HepG2 (cell line): Measurements from ENCODE around the gene PMVK. TPM values are rescaled to one million over a fixed set of nuclear protein-coding genes. Genes with fewer than 3 reads are reported as not detected.

ENCODE experiments used
- BCL3 ChIP-seq: sonication (generic); formaldehyde crosslinking; IDR thresholded peaks from 2 replicates; pipeline ENCODE4 v1.5.1; 2020; ENCODE audit warnings: mild to moderate bottlenecking, missing genetic modification reagents, moderate library complexity
- BCL6 ChIP-seq: IDR thresholded peaks from 2 replicates; pipeline ENCODE4 v1.6.1; 2016; ENCODE audit warnings: missing genetic modification reagents, missing compliant biosample characterization
- CBX2 ChIP-seq, 2 experiments: fragments of 200-600 bp in 1 of 2; sonication (generic); formaldehyde crosslinking in 1 of 2; IDR thresholded peaks; 2 replicates each; pipeline versions ENCODE4 v1.7.0 to v1.8.1; 2018 to 2022; ENCODE audit warnings: low read depth in 2 of 2, low read length in 1 of 2, mild to moderate bottlenecking in 1 of 2, missing genetic modification reagents in 1 of 2
- HOXA9 ChIP-seq: sonication (generic); formaldehyde crosslinking; IDR thresholded peaks from 2 replicates; pipeline ENCODE4 v1.8.1; 2022; ENCODE audit warnings: missing genetic modification reagents, mild to moderate bottlenecking, moderate library complexity, borderline replicate concordance
- MAX ChIP-seq: IDR thresholded peaks from 2 replicates; pipeline ENCODE4 v1.6.1; 2012; ENCODE audit warnings: inconsistent platforms
- MXD4 ChIP-seq: IDR thresholded peaks from 2 replicates; pipeline ENCODE4 v1.6.1; 2016; ENCODE audit warnings: mild to moderate bottlenecking, missing biosample characterization, missing genetic modification reagents
- NR2F6 ChIP-seq, 2 experiments: IDR thresholded peaks; 2 replicates each; pipeline ENCODE4 v1.6.1; 2016; ENCODE audit warnings: antibody characterized with exemption in 1 of 2, mild to moderate bottlenecking in 1 of 2
- POLR2G ChIP-seq: fragments of 200-400 bp; formaldehyde crosslinking; IDR thresholded peaks from 2 replicates; pipeline ENCODE4 v1.6.1; 2018; ENCODE audit warnings: mild to moderate bottlenecking, low read depth, low read length, moderate library complexity
- PRDM10 ChIP-seq: sonication (generic); formaldehyde crosslinking; IDR thresholded peaks from 2 replicates; pipeline ENCODE4 v1.4.0; 2020; ENCODE audit warnings: low read depth, missing genetic modification reagents
- RXRA ChIP-seq: sonication (generic); formaldehyde crosslinking; IDR thresholded peaks from 2 replicates; pipeline ENCODE4 v1.5.1; 2020; ENCODE audit warnings: missing genetic modification reagents
- SMYD3 ChIP-seq: sonication (generic); formaldehyde crosslinking; IDR thresholded peaks from 2 replicates; pipeline ENCODE4 v1.8.1; 2023; ENCODE audit warnings: mild to moderate bottlenecking, missing genetic modification reagents
- SOX5 ChIP-seq: IDR thresholded peaks from 2 replicates; pipeline ENCODE4 v1.6.1; 2016; ENCODE audit warnings: borderline replicate concordance
- SYNCRIP ChIP-seq: fragments of 200-400 bp; formaldehyde crosslinking; IDR thresholded peaks from 2 replicates; pipeline ENCODE4 v1.6.1; 2018; ENCODE audit warnings: mild to moderate bottlenecking, low read depth, low read length; ENCODE audit not compliant: insufficient read depth
- YY1 ChIP-seq: IDR thresholded peaks from 2 replicates; pipeline ENCODE4 v1.6.1; 2011; ENCODE audit warnings: low read length, low read depth, moderate library complexity, mild to moderate bottlenecking; ENCODE audit not compliant: insufficient read depth, insufficient replicate concordance
- ZNF232 ChIP-seq: sonication (generic); formaldehyde crosslinking; IDR thresholded peaks from 2 replicates; pipeline ENCODE4 v1.4.0; 2020; ENCODE audit warnings: missing genetic modification reagents, borderline replicate concordance
- ZNF33A ChIP-seq: sonication (generic); formaldehyde crosslinking; IDR thresholded peaks from 2 replicates; pipeline ENCODE4 v1.5.1; 2020; ENCODE audit warnings: missing genetic modification reagents, mild to moderate bottlenecking, moderate library complexity, borderline replicate concordance
- ZNF414 ChIP-seq: sonication (generic); formaldehyde crosslinking; IDR thresholded peaks from 2 replicates; pipeline ENCODE4 v1.5.0; 2020; ENCODE audit warnings: missing genetic modification reagents
- ZNF546 ChIP-seq: sonication (generic); formaldehyde crosslinking; conservative IDR thresholded peaks from 2 replicates; pipeline ENCODE4 v1.8.1; 2023; ENCODE audit warnings: mild to moderate bottlenecking, missing genetic modification reagents
- ZNF766 ChIP-seq: sonication (generic); formaldehyde crosslinking; IDR thresholded peaks from 2 replicates; pipeline ENCODE4 v1.5.0; 2020; ENCODE audit warnings: missing genetic modification reagents, borderline replicate concordance
- ZNF772 ChIP-seq: sonication (generic); formaldehyde crosslinking; IDR thresholded peaks from 2 replicates; pipeline ENCODE4 v1.5.0; 2020; ENCODE audit warnings: mild to moderate bottlenecking, missing genetic modification reagents
- ZNF841 ChIP-seq: sonication (generic); formaldehyde crosslinking; IDR thresholded peaks from 2 replicates; pipeline ENCODE4 v1.8.1; 2023; ENCODE audit warnings: missing genetic modification reagents, borderline replicate concordance
- polyA plus RNA-seq, 8 experiments: library from polyadenylated mRNA; depleted of rRNA in 3 of 8; stranded (reverse) in 7 of 8; unstranded in 1 of 8; fragments of >200 nt; fragmentation: Illumina TruSeq in 4 of 8; extraction: Trizol in 4 of 8; gene quantifications; 2 replicates each; pipeline versions ENCODE4 v1.2.1 to v1.2.3, GENCODE V29; 2011 to 2016; ENCODE audit warnings: low read depth in 4 of 8, missing spikeins in 1 of 8, mixed read lengths in 1 of 8; ENCODE audit not compliant: insufficient read depth in 1 of 8
- total RNA-seq, 5 experiments: library from RNA; depleted of rRNA; stranded (reverse); fragments of >200 nt; fragmentation: Illumina TruSeq; extraction: Trizol; gene quantifications; 2 replicates each; pipeline ENCODE4 v1.2.3, GENCODE V29; 2016; ENCODE audit warnings: low read depth in 1 of 5

PMVK gene
- total and polyA plus RNA-seq, 2 of the 13 experiments (the other 11 are each of a cell fraction or from before 2014, with no cell fraction given), result 3.9 to 12.6 TPM

- TF ChIP-seq ZNF841 (CRISPR knock-in tag) (no peak), PRDM10 (CRISPR knock-in tag) (peak; percentile 84), ZNF546 (CRISPR knock-in tag) (no peak), NR2F6 (IDR thresholded peaks at IDR 0.05) (no peak), NR2F6 (CRISPR knock-in tag; IDR thresholded peaks at IDR 0.05) (peak; percentile 41; the same call in 1 of the 2 replicates), ZNF414 (CRISPR knock-in tag) (peak; percentile 29; the same call in 1 of the 2 replicates), SMYD3 (CRISPR knock-in tag) (peak; percentile 62; the same call in 1 of the 2 replicates), ZNF33A (CRISPR knock-in tag) (no peak), BCL3 (0 out of 2 replicates have a peak, but pooled peaks have one; percentile 6), RXRA (CRISPR knock-in tag) (peak; percentile 60; the same call in 1 of the 2 replicates), MXD4 (CRISPR knock-in tag) (0 out of 2 replicates have a peak, but pooled peaks have one; percentile 21), SYNCRIP (no peak), SOX5 (CRISPR knock-in tag) (peak; percentile 53; the same call in 1 of the 2 replicates), MAX (peak; percentile 82), ZNF232 (CRISPR knock-in tag) (peak; percentile 65; the same call in 1 of the 2 replicates), BCL6 (CRISPR knock-in tag) (peak; percentile 29; the same call in 1 of the 2 replicates), ZNF772 (CRISPR knock-in tag) (peak; percentile 39; the same call in 1 of the 2 replicates), HOXA9 (CRISPR knock-in tag) (no peak), YY1 (peak; percentile 84), CBX2 (IDR thresholded peaks at IDR 0.05; ENCODE audit: low read depth, low read length) (no peak), CBX2 (CRISPR knock-in tag; IDR thresholded peaks at IDR 0.05; ENCODE audit: low read depth) (no peak), ZNF766 (CRISPR knock-in tag) (0 out of 2 replicates have a peak, but pooled peaks have one; percentile 34), POLR2G (peak; percentile 76)
Observed at GRCh38 chr1:154972517-154973343, 36.2 kb upstream of the PMVK start (continued).
